HUDEP-2 (cell line): ENCODE measurements around the gene SNTG2.

Experiments
- DNase-seq, 76 experiments: peaks; one replicate each; lab custom pipeline; 2025; ENCODE audit not compliant: unreplicated experiment in 76 of 76; lab: John Stamatoyannopoulos, UW

Gene SNTG2

GRCh38 chr2:1259746-1260145 is 309.1 kb downstream of the SNTG2 start:
- no peak for DNase-seq

- DNase-seq: no peak
Observed at GRCh38 chr2:1262609-1263008, 312.0 kb downstream of the SNTG2 start.

- DNase-seq: no peak
Observed at GRCh38 chr2:1265454-1265853, 314.8 kb downstream of the SNTG2 start.

DNA sequence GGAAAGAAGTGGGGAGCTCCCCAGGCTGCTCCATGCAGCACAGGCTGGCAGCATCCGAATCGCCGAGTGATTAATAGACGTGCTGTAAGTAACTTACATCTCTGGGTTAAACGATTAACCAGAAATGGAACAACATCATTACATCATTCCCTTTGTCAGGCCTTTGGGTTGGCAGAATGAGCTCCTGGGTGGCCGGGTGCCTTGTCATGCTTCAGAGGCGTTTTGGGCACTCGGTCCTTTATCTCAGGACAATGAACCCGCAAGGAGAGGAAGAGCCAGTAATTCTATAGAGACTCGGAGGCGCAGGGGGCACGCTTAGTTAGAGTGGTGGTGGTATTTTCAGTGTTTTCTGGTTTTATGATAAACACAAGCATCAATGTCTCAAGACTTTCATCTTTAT is 315.7 kb downstream of the SNTG2 start:
- no peak for DNase-seq

DNA sequence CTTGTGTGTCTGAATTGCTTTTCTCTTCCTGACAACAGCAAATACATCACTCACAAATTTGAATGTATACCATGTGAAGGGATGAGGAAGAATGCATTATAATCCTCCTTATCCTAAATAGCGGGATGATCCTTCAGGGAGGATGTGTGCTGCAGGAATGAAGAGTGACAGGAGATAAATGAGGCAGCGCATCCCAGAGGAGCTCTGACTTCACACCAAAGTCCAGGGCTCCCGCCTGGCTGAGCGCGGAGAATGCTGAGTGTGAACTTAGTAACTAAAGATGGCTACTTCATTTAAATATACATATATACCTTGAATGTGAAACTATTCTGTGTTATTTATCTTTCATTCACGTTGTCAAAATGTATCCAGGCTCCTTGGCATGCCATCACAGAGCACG is 317.4 kb downstream of the SNTG2 start:
- no peak for DNase-seq

GRCh38 chr2:1269812-1270211 is 319.2 kb downstream of the SNTG2 start:
- DNase-seq: no peak

- no peak for DNase-seq
Observed at GRCh38 chr2:1272835-1273234, 322.2 kb downstream of the SNTG2 start.

DNA sequence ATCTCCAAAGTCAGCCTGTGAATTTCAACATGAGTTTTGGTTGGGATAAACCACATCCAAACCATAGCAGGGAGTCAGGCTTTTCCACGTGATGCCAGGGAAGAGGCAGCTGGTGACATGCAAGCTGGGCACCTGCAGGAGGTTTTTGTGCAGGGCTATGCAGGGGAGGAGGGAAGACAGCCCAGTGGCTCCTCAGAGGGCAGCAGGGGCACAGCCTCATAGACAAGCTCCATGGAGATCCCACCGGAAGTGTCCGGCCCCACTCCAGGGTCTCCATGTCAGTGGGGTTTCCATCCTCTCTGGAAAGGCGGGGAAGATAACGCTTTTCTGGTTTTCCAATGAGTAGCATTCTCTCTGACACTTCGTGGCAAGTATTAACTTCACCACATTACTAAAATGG is 327.0 kb downstream of the SNTG2 start:
- no peak for DNase-seq

DNA sequence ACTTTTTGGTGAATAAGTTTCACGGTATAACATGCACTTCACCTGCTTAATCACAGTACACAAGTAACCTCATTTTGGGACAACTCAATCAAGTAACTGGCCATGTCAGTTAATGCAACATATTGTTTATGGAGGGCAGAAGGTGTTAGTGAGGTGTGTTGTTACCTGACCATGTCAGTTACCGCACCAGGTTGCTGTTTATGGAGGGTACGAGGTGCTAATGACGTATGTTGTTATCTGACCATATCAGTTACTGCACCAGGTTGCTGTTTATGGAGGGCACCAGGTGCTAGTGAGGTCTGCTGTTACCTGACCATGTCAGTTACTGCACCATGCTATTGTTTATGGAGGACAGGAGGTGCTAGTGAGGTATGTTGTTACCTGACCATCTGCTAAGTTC is 327.5 kb downstream of the SNTG2 start:
- no peak for DNase-seq

GRCh38 chr2:1278861-1279260 is 328.2 kb downstream of the SNTG2 start:
- DNase-seq: no peak

GRCh38 chr2:1282552-1282951 is 331.9 kb downstream of the SNTG2 start:
- DNase-seq: no peak

DNA sequence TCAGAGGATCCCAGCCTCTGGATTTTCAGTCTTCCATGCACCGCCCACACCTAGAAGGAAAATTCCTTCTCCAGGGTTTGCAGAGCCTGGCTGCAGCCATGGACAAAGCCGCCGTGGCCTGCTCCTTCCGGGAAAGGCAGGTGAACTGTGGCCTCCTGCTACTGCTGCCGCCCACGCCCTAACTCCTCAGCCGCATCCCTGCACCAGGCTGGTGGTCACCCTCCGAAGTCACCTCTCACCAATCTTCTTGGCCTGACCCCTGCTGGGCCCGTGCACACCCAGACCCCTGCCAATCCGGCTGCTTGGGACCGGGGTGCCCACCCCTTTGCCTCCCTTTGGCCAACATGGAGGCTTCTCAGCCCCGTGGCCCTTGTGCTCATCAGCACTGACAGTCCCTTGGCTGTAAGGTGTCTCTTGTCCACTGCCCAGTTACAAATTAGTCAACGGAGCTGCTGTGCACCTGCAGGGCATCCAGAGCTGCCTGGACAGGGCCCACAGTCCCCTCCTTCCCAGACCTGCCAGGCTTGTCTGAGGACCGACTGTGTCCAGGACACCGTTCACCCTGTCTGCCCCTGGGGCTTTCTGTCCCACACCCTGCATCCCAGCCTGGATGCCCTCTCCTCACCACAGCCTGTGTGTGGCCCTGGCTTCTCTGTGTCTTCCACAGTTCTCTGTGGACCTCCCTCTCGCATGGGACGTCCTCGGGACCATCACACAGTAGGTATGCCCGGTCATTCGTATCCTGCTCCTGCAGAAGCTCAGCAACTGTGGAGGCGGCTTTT is 332.6 kb downstream of the SNTG2 start:
- no peak for DNase-seq

GRCh38 chr2:1283871-1284270 is 333.2 kb downstream of the SNTG2 start:
- DNase-seq: no peak

GRCh38 chr2:1286929-1287328 is 336.3 kb downstream of the SNTG2 start:
- DNase-seq: no peak

- no peak for DNase-seq
Observed at GRCh38 chr2:1287427-1287826, 336.8 kb downstream of the SNTG2 start.

- no peak for DNase-seq
Observed at GRCh38 chr2:1294900-1295299, 344.3 kb downstream of the SNTG2 start.

DNA sequence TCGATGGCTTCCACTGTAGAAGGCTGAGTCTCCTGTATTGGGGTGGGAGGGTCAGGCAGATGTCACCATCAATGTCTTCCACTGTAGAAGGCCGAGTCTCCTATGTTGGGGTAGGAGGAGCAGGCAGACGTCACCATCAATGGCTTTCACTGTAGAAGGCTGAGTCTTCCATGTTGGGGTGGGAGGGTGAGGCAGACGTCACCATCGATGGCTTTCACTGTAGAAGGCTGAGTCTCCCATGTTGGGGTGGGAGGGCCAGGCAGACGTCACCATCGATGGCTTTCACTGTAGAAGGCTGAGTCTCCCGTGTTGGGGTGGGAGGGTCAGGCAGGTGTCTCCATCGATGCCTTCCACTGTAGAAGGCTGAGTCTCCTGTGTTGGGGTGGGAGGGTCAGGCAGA is 345.1 kb downstream of the SNTG2 start:
- DNase-seq: no peak

DNA sequence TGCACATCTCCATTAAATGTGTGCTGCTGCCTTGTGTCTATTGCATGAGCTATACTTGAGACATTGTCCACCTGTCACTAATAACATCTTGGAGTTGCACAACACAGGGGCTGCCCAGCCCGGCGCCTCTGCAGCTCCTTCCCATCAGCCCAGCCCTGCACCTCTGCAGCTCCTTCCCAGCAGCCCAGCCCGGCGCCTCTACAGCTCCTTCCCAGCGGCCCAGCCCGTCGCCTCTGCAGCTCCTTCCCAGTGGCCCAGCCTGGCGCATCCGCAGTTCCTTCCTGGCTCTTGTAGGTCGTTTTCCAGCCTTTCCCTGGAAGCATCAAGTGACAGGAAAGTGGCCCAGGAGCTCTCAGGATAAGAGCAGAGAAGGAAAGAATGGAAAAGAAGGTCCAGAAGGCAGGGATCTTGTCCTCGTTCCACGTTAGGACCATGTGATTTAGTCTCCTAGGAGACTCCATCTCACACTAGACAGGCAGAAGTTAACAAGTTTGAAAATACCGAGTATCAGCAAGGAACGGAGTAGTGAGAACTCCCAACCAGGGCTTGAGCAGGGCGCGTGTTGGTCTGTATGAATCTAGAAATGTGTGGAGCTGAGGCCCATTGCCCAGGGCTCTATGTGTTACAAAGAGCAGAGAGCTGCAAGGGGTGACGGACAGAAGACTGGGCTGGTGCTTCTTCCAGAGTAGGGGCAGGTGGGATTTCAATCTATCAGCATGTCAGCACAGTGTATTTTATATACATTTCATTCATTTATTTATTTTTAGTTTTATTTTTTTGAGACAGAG is 346.9 kb downstream of the SNTG2 start:
- no peak for DNase-seq

GRCh38 chr2:1299043-1299442 is 348.4 kb downstream of the SNTG2 start:
- DNase-seq: no peak

DNA sequence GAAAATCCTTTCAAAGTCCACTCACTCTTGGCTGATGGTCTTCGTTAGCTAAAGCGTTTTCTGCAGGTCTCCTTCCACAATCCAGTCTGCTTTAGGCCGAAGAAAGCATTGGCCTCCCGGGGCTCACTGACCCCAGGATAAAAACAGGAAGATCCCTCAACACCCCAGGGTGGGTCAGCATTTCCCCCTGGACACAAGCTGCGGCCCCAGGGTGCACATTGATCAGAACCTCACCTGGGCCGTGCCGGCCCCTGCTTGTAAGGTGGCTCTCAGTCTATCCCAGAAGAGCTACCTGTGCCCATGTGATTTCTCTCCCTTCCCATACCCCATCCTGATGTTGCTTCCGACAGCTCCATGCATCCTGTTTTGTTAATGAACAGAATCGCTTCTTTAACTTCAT is 349.6 kb downstream of the SNTG2 start:
- DNase-seq: no peak

DNA sequence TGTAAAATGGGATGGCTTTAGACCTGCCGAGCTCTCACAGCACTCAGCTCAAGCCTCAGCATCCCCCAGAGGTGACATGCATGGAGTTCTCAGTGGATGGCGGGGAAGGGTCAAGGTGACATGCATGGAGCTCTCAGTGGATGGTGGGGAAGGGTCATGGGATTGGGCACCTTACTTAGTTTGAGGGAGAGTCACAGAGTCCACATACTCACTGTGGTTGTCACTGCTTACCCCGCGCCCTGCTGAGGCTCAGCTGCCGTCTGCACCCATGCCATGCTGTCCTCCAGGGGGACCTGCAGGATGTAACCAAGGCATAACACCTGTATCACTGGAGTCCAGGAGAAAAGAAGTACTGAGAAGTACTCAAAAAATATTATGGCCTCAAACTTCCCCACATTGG is 350.4 kb downstream of the SNTG2 start:
- peak in 1 of 76 experiments; percentile 2 for DNase-seq

DNA sequence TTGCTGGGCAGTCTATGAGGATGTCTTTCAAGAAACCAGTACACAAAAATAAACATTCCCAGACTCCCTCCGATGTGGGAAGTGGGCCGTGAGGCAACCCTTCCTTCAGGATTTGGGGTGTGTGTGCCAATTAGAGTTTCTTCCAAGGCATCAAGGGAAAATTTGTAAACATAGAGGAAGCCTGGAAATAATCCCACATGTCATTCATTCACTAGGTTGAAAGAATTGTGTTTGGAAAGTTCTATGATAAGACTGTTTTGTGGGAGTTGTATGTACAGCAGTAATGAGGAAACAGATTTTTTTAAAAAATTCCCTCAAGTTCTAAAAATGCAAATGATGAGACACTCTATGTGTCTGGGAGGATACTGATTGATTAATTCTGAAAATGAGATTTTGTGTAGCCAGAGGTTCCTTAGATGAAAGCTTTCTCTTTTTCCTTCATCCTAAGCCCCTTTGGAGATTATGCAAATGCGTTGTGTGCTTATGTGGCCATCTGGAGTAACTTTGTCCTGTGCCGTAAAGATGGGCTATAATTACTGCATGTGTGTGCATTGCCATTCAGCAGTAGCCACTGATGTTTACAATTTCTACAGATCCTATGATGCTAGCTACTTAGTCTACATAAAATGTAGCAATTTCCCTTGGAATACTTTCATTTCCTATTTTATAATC is 354.8 kb downstream of the SNTG2 start:
- DNase-seq: no peak
